Endothelial cell of hepatic sinusoid (primary cell): ENCODE results near the gene KIF1A.

ENCODE experiments used
- in situ Hi-C: cut with HindIII; loops from 2 replicates; pipeline ENCODE4 v1.10.0; 2017; ENCODE audit warnings: low sequenced_read_pairs

The KIF1A gene

DNA sequence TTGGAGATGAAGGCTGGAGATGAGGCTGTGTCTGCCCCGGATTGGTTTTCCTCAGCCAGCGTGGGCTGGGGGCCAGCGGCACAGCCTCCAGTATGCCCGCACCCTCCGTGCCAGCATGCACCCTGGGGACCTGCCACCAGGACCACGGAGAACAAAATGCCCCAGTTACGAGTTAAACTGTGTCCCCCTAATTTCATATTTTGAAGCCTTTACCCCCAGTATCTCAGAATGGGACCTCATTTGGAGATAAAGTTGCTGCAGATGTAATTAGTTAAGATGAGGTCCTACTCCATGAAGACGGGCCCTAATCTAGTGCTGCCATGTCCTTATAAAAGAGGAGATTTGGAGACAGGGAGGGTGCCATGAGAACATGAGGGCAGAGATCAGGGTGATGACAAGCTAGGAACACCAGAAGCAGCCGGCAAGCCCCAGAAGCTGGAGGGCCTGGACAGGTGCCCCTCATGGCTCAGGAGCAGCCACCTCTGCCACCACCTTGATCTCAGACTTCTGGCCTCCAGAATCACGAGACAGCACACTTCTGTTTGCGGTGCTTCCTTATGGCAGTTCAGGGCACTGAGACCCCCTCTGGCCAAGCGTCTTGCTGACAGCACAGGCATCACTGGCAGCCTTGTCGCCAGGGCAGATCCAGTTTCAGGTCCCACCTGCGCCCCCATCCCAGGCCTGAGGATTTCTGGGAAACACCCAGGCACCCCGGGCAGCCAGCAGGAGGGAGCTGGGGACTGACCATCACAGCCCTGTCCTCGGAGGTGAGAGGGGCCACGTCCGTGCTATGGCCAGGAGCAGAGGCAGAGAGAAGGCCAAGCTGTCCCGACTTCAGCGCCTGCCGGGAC lies 29.4 kb downstream of the KIF1A start:
- in situ Hi-C loops: loop anchor here (10.0 to 25.0 kb wide), 2 partner anchors 54 to 278 kb away; no protein-coding TSS in a partner anchor

DNA sequence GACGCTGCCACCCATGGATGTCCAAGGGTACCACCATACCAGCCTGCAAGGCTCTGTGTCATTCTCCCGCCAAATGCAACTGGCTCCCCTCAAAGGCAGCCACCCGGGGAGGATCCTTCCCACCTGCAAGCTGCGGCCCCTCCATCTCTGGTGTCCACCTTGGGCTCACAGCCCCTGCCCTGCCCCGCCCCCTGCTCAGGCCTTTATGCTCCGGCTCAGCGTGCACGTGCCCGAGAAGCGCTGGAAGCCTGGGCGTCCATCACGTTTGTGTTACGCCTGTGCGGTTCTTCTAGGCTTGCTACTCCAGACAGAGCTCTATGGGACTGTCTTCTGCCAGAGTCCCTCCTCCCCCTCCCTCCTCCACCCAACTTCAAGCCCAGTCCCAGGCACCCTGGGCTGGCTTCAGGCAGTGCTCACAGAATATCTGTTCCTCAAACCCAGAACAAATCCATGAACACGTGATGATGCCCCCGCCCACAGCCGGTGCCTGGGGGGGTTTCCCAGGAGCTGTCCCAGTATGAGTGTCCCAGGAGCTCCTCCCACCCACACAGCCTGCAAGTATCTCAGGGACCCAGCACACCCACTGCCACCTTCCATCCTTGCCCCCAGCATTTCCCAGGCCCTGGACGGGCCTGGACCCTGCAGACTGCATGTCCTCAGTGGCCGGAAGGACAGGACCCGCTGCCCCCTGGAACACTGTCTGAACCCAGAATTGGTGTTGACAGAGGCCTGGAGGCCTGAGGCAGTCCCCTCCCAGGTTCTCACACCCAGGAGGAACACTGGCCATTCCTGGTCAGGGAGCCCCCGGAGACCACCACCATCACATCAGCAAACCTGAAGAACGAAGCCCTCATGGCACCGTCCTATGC lies 30.3 kb downstream of the KIF1A start:
- in situ Hi-C loops: loop anchor here (5.0 to 25.0 kb wide), 3 partner anchors 55 to 277 kb away; no protein-coding TSS in a partner anchor

DNA sequence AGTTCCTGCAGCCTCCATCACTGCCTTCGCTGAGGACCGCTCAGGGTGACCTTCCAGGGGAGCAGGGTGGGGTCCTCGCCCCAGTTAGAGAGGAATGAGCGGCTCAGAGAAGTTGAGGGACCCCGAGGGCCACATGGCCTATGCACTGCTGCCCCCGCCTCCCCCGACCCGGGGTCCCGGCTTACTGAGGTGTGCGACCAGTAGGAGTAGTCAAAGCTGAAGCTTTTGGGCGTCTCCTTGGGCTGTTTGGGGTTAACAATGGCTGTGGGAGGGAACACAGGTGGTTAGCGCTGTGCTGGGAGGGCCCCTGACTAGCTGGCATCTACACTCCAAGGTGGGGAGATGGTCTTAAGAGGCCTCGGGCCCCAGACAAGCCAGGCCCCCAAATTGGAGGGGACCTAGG lies 31.0 kb downstream of the KIF1A start:
- in situ Hi-C loops: loop anchor here (5.0 to 25.0 kb wide), 2 partner anchors 103 to 277 kb away; no protein-coding TSS in a partner anchor

DNA sequence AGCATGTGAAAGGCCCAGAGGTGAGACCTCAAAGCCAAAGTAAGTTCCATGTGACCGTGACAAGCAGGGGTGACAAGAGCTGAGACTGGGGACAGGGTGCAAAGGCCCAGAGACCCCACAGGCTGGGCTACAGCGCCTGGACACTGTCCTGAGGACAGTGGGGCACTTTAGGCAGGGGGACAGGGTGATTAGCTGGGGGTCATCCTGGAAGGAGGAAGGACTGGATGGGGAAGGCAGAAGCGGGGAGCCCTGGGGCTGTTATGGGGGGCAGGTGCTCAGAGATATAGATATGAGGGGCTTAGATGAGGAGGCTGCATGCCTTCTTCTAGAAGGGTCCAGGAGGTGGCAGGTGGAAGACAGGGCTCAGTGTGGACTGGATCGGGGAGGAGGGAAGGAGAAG lies 31.5 kb downstream of the KIF1A start:
- in situ Hi-C loops: loop anchor here (5.0 to 25.0 kb wide), 2 partner anchors 104 to 276 kb away; no protein-coding TSS in a partner anchor

DNA sequence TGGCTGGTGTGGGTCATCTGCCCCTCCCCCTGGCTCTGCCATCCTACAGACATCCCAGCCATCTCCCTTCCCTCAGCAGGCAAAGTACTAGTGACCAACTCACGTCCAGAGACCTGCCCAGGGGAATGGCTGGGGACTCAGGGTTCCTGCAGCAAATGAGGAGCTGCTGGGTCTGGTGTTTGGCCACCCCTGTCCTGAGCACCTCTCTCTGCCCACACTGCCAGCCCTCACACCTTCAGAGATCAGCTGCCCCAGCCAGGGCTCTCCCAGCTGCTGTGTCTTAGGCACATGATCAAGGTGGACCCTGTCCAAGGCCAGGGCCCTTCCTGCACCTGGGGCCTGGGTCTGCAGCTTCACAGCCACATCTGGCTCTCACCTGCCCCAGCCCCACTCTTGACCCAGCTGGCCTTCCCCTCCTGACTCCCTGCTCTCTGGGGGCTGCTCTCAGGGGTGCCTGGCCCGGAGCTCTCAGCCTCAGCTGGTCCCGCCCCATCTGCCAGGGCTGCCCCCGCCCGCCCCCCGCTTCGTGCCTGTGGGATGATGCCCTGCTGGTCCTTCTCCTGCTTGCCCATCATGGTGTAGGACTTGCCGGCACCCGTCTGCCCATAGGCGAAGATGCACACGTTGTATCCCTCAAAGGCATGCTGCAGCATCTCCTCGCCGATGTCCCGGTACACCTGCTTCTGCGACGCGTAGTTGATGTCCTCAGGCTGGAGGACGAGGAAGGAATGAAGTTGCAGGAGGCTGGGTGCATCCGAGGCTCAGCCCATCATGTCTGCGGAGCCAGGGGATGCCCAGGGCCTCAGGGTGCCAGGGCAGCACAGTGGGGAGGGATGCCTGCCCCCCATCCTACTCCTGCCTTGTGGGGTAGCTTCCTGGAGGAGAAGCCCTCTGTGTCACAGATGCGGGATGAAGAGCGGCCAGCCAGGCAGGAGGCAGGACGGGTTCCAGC lies 32.2 kb downstream of the KIF1A start:
- in situ Hi-C loops: loop anchor here (5.0 to 25.0 kb wide), 2 partner anchors 105 to 275 kb away; no protein-coding TSS in a partner anchor

DNA sequence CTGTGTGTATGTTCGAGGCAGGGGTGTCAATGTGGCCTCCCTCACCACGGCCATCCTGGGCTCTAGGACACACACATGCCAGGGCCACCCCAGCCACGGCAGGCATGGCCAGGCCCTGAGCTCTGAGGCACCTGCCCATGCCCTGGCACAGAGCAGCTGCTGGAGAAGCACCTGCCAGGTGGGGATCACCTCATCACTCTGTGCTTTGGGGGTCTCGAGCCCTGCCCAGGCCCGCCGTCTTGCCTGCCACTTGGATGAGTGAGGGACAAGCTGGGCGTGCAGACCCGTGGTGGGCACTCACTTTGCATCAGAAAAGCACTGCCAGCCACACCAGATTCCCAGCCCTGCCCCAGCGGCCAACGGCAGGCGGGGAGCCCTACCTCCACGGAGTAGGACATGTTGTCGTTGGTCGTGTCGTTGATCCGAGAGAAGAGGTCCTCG lies 33.1 kb downstream of the KIF1A start:
- in situ Hi-C loops: loop anchor here (5.0 to 25.0 kb wide), 2 partner anchors 105 to 275 kb away; no protein-coding TSS in a partner anchor

DNA sequence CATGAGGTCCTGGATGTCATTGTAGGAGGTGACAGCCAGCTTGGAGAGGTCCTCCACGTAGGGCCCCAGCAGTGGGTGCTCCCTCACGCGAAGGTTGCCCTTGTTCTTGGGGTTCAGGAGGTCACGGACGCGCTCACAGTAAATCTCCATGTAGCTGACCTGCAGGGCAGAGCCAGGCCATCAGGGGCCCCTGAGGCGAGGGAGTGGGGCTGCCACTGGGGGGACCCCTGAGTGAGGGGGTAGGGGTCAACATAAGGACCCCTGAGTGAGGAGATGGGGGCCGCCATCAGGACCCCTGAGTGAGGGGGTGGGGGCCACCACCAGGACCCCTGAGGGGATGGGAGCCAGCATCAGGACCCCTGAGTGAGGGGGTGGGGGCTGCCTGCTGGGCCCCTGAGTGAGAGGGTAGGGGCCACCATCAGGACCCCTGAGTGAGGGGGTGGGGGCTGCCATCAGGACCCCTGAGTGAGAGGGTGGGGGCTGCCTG lies 33.6 kb downstream of the KIF1A start:
- in situ Hi-C loops: loop anchor here (5.0 to 25.0 kb wide), 2 partner anchors 106 to 274 kb away; no protein-coding TSS in a partner anchor

DNA sequence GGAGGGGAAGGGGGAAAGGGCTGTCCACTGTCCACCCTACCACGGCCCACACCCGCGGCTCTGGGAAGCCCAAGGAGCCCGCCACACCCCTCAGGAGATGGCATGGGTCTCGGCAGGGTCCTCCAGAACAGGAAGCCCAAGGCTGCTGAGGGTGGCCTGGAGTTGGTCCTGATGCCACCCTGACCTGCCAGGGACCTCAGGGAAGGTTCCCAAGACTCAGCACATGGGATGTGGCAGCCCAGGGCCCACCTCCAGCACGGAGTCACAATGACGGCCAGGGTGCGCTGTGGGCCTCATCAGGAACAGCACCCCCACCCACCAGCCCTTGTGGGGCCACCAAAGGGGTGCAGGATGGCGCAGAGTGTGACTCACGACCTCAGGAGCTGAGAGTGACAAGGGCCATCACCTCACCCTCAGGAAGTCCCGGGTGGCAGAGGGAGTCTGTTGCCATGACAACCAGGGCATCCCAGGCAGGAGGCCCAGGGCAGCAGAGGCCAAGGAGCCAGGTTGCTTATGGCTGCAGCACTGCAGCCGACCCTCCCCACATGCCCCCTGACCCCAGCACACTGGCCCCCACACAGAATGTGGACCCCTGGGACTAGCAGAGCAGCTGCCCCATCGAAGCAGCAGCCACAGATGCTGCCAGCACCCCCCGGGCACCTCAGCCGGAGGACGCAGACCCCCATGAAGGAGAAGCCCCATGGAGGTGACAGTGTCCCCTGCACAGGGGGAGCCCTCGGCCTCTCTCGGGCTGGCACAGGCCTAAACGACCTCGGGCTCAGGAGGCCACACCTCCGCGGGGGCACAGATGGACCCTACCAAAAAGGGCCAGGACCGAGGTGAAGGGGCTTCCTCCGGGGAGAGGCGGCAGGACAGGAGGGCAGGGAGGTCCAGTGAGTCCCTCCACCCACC lies 34.3 kb downstream of the KIF1A start:
- in situ Hi-C loops: loop anchor here (5.0 to 25.0 kb wide), 2 partner anchors 107 to 273 kb away; no protein-coding TSS in a partner anchor

DNA sequence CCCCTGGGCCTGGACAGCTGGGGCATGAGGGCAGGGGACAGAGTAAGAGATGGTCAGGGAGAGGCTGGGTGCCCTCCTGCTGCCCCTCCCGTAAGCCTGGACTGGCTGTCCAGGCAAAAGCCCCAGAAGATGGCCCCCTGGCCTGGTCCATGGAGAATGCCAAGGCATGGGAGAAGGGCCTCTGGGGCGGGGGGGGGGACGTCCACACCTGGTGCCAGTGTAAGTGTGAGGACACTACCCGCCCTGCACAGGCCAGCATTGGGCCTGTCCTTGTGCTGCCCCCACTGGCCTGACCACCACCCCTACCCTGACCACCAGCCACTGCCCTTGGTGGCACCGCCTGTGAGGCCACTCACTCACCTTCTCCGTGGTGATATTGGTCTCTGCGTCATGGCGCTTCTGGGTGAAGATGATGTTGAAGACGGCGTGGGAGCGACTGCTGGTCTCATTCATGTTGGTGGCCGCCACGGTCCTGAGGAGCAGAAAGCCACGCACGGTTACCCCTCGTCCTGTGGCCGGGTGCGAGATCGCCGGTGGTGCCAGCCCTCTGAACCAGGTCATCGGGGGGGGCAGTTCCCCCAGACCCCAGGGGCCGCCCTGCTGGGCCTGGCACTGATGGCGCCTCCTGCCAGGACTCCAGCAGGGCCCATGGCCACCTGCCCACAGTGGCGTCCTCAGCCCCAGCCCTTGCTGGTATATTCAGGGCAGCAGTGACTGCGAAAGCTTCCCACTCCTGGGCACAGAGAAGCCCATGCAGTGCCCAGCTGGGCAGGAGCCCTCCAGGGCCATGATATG lies 35.2 kb downstream of the KIF1A start:
- in situ Hi-C loops: loop anchor here (5.0 to 25.0 kb wide), 2 partner anchors 107 to 273 kb away; no protein-coding TSS in a partner anchor

DNA sequence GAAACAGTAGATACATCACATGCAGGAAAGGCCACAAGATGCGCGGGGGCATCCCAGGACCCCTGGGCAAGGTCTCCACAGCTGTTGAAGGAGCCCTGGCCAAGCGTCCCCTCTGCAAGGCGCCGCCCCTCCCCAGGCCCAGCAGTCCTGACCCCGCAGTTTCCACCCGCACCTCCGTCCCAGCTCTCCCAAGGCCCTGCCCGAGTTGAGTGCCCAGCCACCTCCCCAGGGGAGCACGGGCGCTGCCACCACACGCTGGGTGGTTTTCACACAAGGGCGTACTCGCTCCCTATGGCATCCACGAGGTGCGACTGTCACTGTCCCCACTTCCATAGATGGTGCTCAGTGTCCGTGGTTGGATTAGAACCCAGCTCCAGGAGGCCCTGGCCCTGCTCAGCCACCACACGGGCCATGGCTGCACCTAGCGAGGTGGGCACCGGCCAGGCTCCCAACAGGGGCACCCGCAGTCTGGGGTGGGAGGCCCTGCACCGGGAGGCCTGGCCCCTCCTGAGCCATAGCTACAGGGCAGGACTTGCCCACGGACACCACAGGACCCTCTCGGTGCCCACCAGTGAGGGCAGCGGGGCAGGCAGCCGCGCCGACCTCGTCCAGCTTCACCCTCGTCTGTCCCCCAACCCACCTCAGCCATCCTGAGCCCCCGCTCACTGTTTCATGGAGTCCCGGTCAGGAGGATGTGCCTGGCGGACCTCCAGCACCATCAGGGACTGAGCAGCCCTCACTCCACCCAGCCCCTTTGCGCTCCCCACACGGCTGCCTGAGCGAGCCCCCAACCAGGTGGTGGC lies 36.0 kb downstream of the KIF1A start:
- in situ Hi-C loops: loop anchor here (25.0 kb wide), 1 partner anchor 272 kb away; no protein-coding TSS in a partner anchor

DNA sequence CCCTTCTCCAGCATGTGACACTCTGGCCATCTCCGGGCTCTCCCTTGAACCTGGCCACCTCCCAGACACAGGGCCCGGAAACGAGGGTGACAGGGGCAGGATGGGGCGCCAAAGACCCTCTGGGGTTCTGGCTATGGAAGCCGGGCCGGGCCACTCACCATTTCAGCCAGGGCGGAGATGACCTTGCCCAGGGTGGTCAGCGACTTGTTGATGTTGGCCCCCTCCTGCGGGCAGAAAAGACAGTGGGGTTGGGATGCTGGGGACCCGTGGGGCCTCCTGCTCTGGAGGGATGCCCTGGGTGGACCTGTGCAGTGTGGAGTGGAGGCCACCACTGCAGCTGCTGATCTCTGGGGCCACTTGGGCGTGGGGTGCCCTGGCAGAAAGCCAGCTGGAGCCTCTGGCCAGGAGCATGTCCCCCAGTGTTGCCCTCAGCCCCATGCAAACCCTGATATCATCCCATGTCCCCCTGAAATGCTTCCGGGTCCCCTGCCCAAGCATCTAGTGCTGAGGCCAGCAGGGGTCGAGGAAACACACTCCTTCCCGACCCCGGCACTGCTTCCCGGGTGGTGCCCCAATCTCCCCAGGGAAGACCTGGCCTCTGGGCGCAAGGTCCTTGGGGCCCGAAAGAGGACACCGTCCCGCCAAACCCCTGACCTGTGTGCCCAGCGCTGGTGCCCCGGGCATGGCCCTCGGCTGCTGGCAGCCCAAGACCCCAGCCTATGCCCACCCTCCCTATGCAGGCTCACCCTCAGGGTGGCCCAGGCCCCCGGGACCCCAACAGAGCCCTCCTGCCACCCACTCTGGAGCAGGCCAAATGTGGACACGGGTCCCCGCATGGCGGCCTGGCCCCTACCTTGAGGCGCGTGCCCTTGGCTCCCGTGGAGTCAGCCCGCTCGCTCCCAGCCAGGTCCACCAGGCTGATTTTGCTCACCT lies 36.9 kb downstream of the KIF1A start:
- in situ Hi-C loops: loop anchor here (25.0 kb wide), 1 partner anchor 271 kb away; no protein-coding TSS in a partner anchor

DNA sequence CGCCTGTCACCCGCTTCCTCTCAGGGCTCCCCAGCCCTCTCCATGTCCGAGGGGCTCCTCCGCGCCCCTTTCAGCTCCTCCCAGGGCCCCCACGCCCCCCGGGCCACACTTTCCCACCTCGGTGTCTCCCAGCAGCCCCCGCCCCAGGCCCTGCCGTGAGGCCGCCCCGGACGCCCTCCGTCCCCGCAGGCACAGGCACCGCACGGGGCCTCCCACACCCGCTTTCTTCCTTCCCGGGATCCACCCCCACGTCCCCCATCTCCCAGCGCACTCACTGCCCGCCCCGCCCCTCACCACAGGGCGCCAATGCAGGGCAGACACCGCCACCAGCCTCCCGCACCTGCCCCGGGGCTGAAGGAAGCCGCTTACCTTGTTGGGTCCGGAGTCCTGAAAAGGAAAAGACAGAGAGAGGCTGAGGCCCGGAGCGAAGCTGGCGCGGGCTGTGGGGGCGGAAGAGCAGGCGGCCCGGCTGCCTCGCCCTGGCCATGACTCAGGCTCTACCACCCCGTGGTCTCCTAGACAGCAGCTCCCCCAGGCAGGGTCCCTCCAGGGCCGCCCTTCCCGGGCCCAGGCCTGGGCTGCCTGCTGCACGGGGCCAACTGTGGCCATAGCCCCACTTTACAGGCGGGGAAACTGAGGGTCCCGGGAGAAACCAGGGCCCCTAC lies 37.7 kb downstream of the KIF1A start:
- in situ Hi-C loops: loop anchor here (25.0 kb wide), 1 partner anchor 270 kb away; no protein-coding TSS in a partner anchor

DNA sequence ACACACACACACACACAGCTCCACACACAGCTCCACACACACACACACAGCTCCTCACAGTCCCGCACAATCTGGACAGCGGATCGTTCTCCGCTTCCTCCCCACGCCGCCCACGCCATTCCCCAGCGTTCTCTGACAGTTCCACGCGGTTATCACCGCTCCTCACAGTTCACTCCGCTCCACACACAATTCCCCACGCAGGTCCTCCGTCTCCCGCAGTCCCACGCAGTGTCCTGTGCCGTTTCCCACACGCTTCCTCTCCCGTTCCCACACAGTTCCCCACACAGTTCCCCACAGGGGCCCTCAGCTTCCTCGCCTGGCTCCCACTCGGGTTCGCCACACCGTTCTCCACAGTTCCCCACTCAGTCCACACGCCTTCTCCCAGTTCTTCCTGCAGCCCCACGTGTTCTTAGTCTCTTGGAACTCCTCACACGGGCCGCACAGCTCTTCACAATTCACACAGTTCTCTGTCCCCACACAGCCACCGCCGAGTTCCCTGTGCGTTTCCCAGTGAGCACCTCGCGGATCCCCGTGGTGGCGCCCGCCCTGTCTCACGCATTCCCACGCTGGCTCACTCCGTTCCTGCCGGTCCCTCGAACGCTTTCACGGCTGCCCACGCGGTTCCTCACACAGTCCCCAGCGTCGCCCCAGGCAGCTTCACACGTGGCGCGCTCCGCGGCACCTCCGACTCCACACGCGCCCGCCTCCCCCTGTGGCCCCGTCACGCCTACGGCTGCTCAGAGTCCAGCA lies 38.4 kb downstream of the KIF1A start:
- in situ Hi-C loops: loop anchor here (25.0 kb wide), 1 partner anchor 269 kb away; no protein-coding TSS in a partner anchor

DNA sequence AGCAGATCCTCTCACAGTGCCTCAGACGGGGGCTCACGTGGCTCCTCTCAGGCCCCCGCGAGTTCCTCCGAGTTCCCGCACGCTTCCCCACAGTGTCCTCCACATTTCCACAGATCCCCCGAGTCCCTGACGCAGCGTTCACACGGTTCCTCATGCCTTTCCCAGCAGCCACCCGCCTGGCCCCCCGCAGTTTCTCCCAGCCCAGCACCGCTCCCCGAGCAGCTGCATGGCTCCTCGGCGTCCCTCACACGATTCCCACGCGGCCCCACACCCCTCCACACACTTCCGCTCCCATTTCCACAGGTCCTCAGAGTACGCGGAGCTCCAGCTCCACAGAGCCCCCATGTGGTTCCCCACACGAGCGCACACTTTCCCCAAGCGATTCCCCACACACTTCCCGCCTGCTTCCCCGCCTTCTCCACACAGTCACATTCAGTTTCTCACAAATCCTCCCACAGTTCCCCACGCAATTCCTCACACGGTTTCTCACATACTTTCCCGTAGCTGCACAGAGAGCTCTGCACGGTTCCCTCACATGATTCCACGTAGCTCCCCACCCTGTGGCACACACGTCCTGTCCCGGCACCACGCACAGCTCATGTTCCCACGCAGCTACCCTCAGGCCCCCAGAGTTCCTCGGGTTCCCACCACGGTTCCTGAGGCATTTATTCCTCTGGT lies 39.9 kb downstream of the KIF1A start:
- in situ Hi-C loops: loop anchor here (25.0 kb wide), 1 partner anchor 268 kb away; no protein-coding TSS in a partner anchor
